Right cardiac atrium (tissue), 5 donors: ENCODE data around the gene NPBWR2. TPM values are rescaled to one million over a fixed set of nuclear protein-coding genes. Genes with fewer than 3 reads are reported as not detected.
"Not testable (repeated sequence)": the region's sequence is repeated elsewhere in the genome, so short reads cannot be mapped to it uniquely, and the experiment has no call there.

ENCODE experiments used
- ATAC-seq, 2 donors: fragments of 200-7000 bp; cut with Tn5 transposase; one replicate each; pipeline versions ENCODE4 v1.8.0 to v1.9.1; 2020; ENCODE audit warnings: moderate library complexity in 2 of 2, mild to moderate bottlenecking in 1 of 2
- DNase-seq, 3 donors: peaks; one replicate each; pipeline ENCODE4 v3.0.0-alpha.2; 2020
- H3K27ac ChIP-seq: one replicate; pipeline ENCODE4 v1.5.1; 2013; ENCODE audit warnings: mild to moderate bottlenecking, low read length, control low read depth, moderate library complexity
- H3K27me3 ChIP-seq: one replicate; pipeline ENCODE4 v1.6.1; 2013; ENCODE audit not compliant: control insufficient read depth, insufficient read depth
- H3K4me1 ChIP-seq: one replicate; pipeline ENCODE4 v1.6.1; 2013; ENCODE audit warnings: low read length; ENCODE audit not compliant: control insufficient read depth, insufficient read depth
- H3K4me3 ChIP-seq: one replicate; pipeline ENCODE4 v1.5.1; 2013; ENCODE audit warnings: low read length, control low read depth
- H3K9me3 ChIP-seq: one replicate; pipeline ENCODE4 v1.6.1; 2013; ENCODE audit warnings: low read length; ENCODE audit not compliant: control insufficient read depth
- WGBS: extraction: QIAGEN DNeasy Blood & Tissue Kit; methylation state at CpG from one replicate; pipeline ENCODE4 v1.1.7; 2013; 5-methylcytosine and 5-hydroxymethylcytosine counted together
- intact Hi-C, 4 donors: fragments of 100-400 bp; cut with DNase I; formaldehyde crosslinking; loops; one replicate each; pipeline versions ENCODE4 v1.11.0 to v1.14.0; 2022 to 2023
- polyA plus RNA-seq: library from polyadenylated mRNA; stranded (reverse); fragments of 200-250 nt; gene quantifications from one replicate; pipeline ENCODE4 v1.2.3, GENCODE V29; 2013
- total RNA-seq, 4 donors: library from RNA; stranded (reverse); fragmentation: NEBNext Ultra II Directional; extraction: Animal tissue kit (Norgen Biotek cat#: 25700); gene quantifications; one replicate each; pipeline ENCODE4 v1.2.1, GENCODE V29; 2021
- donor health status: healthy with polysubstance abuse.
- donor health status: DM: no; HTN: yes; CAD: no.
- donor health status: DM: no; HTN: no; CAD: no.
- donor health status: DM: no; HTN: yes; CAD: no; lungs with severe emphysema.
- donor health status: DM: yes; HTN: yes; CAD: no.

NPBWR2 gene
- total and polyA plus RNA-seq, 5 donors: not detected

DNA sequence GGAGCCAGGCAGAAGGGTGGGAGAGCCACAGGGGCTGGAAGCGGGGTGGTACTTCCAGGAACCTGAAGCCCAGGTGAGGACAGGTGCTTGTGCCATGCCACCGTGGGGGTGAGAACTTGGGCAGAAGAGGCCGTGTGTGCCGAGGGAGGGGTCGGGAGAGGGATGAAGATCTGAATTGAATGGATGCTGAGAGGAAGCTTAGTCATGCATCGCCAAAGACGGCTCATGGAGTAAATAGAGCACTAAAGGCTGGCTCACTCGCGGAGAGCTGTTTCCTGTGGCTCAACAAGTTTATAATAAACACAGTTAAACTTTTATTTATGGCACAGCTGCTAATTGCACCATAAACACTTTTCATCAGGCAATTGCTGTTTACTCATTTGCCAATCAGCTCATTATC, 35.2 kb upstream of the NPBWR2 start:
- ATAC-seq (no peak), DNase-seq (peak in 2 of 3 donors; percentile 12 to 21)
- 44% methylated on average over 9 of the region's 9 CpGs for WGBS
- no peaks in the 10 kb centered on the region for H3K27me3 ChIP-seq
- no peak overlapping the region for H3K27ac ChIP-seq
- intact Hi-C loops: no loop called here
- H3K4me3 ChIP-seq: no peak overlapping the region
- no peaks in the 10 kb centered on the region for H3K4me1 ChIP-seq
- H3K9me3 ChIP-seq: peaks cover 2% of the 10 kb centered on the region

- no peaks in the 10 kb centered on the region for H3K27me3 ChIP-seq
- 74% methylated on average over 10 of the region's 10 CpGs for WGBS
- H3K9me3 ChIP-seq: peaks cover 2% of the 10 kb centered on the region
Measured at GRCh38 chr20:64140956-64141355, 33.6 kb upstream of the NPBWR2 start.

DNA sequence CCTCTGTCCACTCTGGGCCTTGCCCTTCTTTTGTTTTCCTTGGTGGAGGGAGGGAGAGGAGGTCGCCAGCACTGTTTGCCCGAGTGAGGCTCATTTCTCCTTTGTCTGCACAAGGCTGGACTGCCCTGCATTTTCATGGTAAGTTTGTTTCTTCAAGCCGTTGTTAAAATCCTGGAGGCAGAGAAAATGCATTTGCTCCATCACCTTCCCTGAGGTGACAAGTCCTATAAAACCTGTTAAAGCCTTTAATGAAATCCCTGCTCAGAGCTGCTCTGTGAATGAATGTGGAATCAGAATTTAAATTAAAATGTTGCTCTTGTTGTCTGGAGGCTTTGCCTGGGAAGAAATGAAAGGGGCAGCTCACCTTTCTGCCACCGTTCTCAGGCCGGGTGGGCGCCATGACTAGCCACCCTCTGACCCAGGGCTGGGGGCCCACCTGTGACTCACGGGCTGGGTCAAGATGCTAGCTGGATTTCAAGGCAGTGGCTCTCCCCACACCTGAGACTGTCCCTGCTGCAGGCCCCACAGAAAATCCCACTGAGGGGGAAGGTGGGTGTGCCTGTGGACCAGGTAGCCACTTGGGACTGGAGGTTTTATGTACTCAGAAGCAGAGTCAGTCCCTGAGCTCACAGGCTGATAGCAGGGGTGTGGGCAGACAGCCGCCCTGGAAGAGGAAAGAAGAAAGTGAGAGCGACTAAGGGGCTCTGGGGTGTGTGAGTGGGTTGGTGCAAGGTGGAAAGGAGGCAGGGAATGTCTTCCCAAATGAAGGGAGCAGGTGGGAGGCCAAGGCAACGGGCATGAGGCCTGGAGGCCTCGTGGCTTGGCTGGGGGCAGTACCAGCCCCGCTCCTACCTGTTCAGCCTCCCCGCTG, 32.9 kb upstream of the NPBWR2 start:
- H3K9me3 ChIP-seq: no peaks in the 10 kb centered on the region
- DNase-seq: peak in 2 of 3 donors; percentile 6 to 17
- H3K4me1 ChIP-seq: no peaks in the 10 kb centered on the region
- intact Hi-C loops: no loop called here
- ATAC-seq: no peak
- no peak overlapping the region for H3K4me3 ChIP-seq
- WGBS: 79% methylated on average over 13 of the region's 13 CpGs
- H3K27me3 ChIP-seq: no peaks in the 10 kb centered on the region
- H3K27ac ChIP-seq: no peak overlapping the region

More at GRCh38 chr20:64140956-64141355, 33.6 kb upstream of the NPBWR2 start:
- Histone ChIP-seq H3K4me1 (no peaks in the 10 kb centered on the region), H3K4me3 (no peak overlapping the region), H3K27ac (no peak overlapping the region)
- DNase-seq: peak in 2 of 3 donors; percentile 4 to 27
- intact Hi-C loops: no loop called here
- no peak for ATAC-seq

DNA sequence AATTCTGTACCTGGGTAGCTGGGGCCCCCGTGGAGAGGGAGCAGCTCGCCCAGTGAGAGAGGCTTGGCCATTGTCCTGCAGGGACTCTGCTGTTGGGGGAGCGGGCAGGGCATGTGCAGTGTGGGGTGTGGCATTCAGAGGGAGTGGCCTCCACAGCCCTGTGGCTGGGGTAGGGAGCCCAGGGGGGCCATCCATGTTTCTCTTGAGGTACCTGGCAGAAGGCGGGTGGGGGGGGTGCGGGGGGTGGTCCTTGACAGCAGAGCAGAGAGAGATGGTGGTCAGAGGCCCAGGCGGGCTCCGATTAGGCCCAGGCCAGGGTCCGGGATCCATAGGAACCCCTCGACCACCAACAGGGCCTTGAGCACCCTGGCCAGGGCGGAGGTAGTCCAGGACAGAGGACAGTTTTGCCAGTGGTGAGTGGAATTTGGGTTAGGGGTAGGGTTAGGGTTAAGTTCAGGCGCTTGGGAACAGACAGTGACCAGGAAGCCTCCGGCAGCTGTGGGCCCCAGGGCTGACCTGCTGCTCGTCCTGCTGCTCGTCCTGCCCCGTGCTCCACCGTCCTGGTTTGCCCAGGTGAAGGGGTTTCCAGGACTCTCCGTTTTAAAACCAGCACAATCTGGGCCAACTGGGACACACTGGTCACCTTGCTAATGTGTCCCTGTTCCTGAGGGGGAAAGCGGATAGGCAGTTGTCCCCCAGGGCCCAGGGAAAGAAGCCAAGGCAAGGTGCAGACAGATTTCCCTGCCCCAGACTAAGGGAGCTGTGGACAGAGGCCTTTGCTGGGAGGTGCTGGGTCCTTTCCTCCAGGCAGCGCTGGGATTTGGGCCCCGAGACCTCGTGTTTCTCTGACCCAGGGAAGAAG, 32.1 kb upstream of the NPBWR2 start:
- ATAC-seq: no peak
- Histone ChIP-seq H3K9me3 (no peaks in the 10 kb centered on the region), H3K27me3 (no peaks in the 10 kb centered on the region), H3K27ac (no peak overlapping the region), H3K4me3 (no peak overlapping the region), H3K4me1 (no peaks in the 10 kb centered on the region)
- intact Hi-C loops: no loop called here
- peak in 2 of 3 donors; percentile 13 to 34 for DNase-seq
- WGBS: 77% methylated on average over 21 of the region's 21 CpGs

DNA sequence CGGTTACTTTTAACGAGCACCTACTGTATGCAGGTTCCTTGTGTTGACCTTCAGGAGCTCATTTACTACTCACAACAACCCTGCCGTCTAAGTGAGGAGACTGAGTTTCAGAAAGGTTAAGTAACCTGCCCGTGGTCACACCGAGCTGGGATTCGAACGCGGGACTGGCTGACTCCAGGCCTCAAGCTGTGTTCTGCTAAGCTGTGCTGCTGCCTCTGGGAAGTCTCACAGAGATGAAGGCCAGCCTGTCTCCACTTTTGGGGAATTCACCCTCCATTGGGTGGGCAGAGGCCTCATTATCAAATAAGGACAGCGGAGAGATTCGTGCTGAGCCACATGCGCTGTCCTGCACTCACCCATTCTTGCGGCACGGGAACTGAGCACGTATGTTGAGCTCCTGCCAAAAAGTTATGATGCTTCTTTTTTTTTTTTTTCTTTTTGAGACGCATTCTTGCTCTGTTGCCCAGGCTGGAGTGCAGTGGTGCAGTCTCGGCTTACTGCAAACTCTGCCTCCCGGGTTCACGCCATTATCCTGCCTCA, 31.0 kb upstream of the NPBWR2 start:
- intact Hi-C loops: no loop called here
- no peaks in the 10 kb centered on the region for H3K27me3 ChIP-seq
- ATAC-seq: no peak
- WGBS: 83% methylated on average over 18 of the region's 18 CpGs
- H3K4me3 ChIP-seq: no peak overlapping the region
- H3K4me1 ChIP-seq: no peaks in the 10 kb centered on the region
- no peaks in the 10 kb centered on the region for H3K9me3 ChIP-seq
- peak in 2 of 3 donors; percentile 2 to 4 for DNase-seq
- H3K27ac ChIP-seq: no peak overlapping the region

- intact Hi-C loops: no loop called here
- Histone ChIP-seq H3K4me3 (no peak overlapping the region), H3K9me3 (no peaks in the 10 kb centered on the region), H3K27ac (no peak overlapping the region), H3K4me1 (no peaks in the 10 kb centered on the region), H3K27me3 (no peaks in the 10 kb centered on the region)
- ATAC-seq: no peak
- WGBS: 80% methylated on average over 6 of the region's 6 CpGs
- DNase-seq: peak in 2 of 3 donors; percentile 13 to 27
Measured at GRCh38 chr20:64137598-64138031, 30.2 kb upstream of the NPBWR2 start.

DNA sequence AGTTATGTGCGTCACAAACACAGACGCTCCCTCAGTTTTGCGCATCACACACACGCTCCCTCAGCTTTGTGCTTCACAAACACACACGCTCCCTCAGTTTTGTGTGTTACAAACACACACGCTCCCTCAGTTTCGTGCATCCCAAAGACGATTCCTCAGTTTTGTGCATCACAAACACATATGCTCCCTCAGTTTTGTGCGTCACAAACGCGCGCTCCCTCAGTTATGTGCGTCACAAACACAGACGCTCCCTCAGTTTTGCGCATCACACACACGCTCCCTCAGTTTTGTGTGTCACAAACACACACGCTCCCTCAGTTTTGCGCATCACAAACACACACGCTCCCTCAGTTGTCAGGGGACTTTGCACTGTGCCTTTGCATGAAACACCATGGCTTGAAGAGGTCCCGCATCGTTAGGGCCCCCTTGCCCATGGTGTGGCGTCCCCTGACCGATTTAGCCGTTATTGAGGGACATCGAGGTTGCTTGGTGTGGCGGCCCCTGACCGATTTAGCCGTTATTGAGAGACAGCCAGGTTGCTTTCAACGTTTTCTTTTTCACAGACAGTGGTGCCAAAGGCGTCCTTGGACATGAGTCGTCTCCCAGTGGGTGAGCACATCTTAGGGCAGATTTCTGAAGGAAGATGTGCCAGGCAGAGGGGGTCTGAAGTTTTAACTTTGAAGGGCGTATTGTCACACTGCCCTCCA, 28.8 kb upstream of the NPBWR2 start:
- ATAC-seq (no peak), DNase-seq (peak in 2 of 3 donors; percentile 3 to 10)
- no peaks in the 10 kb centered on the region for H3K4me1 ChIP-seq
- H3K27ac ChIP-seq: no peak overlapping the region
- H3K4me3 ChIP-seq: no peak overlapping the region
- WGBS: 80% methylated on average over 32 of the region's 32 CpGs
- H3K27me3 ChIP-seq: no peaks in the 10 kb centered on the region
- intact Hi-C loops: no loop called here
- H3K9me3 ChIP-seq: no peaks in the 10 kb centered on the region

GRCh38 chr20:64134744-64135143, 27.4 kb upstream of the NPBWR2 start:
- H3K27me3 ChIP-seq, H3K27ac ChIP-seq, H3K9me3 ChIP-seq, H3K4me3 ChIP-seq, intact Hi-C loops, H3K4me1 ChIP-seq, ATAC-seq: not testable (repeated sequence)
- WGBS: 75% methylated on average over 20 of the region's 20 CpGs
- DNase-seq: peak in 1 of 3 donors; percentile 7

DNA sequence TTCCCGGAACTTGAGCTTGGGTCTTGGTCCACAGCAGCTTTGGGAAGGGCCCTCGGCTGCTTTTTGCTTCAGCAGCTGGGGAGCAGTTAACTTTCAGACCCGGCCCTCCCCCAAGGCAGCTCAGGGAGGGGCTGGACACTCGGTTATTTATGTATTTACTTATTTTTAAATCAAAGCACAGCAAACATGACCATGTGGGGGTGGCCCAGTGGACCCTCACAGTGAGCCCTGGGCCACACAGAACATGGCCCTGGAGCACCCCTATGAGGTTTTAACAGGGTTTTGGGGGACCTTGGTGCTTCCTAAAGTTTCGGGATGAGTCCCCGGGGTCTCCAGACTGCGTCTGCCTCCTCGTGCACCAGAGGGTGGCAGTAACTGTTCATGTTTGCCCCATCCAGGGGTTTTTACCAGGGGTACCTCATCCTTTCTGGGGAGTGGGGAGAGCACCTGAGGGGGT, 26.6 kb upstream of the NPBWR2 start:
- no peaks in the 10 kb centered on the region for H3K4me1 ChIP-seq
- WGBS: 50% methylated on average over 8 of the region's 8 CpGs
- intact Hi-C loops: no loop called here
- H3K4me3 ChIP-seq: no peak overlapping the region
- H3K27ac ChIP-seq: no peak overlapping the region
- peak in 2 of 3 donors; percentile 13 to 35 for DNase-seq
- H3K9me3 ChIP-seq: no peaks in the 10 kb centered on the region
- no peaks in the 10 kb centered on the region for H3K27me3 ChIP-seq
- ATAC-seq: no peak

- Histone ChIP-seq H3K9me3 (no peaks in the 10 kb centered on the region), H3K4me3 (no peak overlapping the region), H3K27ac (no peak overlapping the region), H3K4me1 (no peaks in the 10 kb centered on the region), H3K27me3 (no peaks in the 10 kb centered on the region)
- peak; percentile 36 to 50 for ATAC-seq
- DNase-seq: peak in 2 of 3 donors; percentile 16 to 35
- WGBS: 81% methylated on average over 4 of the region's 4 CpGs
- intact Hi-C loops: no loop called here
Measured at GRCh38 chr20:64131406-64131805, 24.0 kb upstream of the NPBWR2 start.
